Measurements from ENCODE around the gene TMEM178B. TPM values are rescaled to one million over a fixed set of nuclear protein-coding genes. Genes with fewer than 3 reads are reported as not detected.

Gene TMEM178B
- total RNA-seq, 4 donors from 2014 or later, result 0.15 to 1.2 (median 0.58) TPM

GRCh38 chr7:141528399-141528798, 454.5 kb downstream of the TMEM178B start:
- H3K4me3 ChIP-seq (ENCODE audit: low read depth, poor library complexity, severe bottlenecking), result no peak overlapping the region
- DNase-seq (ENCODE audit: low spot score in 2 of 2), result no peak
- 92 to 94% methylated on average over 3 of the region's 3 CpGs for WGBS, 2 donors
- intact Hi-C loops (cut with DNase I; ENCODE audit: low total_unique reads), result no loop called here
- TF ChIP-seq, protein P1, sequence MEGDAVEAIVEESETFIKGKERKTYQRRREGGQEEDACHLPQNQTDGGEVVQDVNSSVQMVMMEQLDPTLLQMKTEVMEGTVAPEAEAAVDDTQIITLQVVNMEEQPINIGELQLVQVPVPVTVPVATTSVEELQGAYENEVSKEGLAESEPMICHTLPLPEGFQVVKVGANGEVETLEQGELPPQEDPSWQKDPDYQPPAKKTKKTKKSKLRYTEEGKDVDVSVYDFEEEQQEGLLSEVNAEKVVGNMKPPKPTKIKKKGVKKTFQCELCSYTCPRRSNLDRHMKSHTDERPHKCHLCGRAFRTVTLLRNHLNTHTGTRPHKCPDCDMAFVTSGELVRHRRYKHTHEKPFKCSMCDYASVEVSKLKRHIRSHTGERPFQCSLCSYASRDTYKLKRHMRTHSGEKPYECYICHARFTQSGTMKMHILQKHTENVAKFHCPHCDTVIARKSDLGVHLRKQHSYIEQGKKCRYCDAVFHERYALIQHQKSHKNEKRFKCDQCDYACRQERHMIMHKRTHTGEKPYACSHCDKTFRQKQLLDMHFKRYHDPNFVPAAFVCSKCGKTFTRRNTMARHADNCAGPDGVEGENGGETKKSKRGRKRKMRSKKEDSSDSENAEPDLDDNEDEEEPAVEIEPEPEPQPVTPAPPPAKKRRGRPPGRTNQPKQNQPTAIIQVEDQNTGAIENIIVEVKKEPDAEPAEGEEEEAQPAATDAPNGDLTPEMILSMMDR (IDR thresholded peaks at IDR 0.05), result no peak
- no peak for TF ChIP-seq POLR2A (IDR thresholded peaks at IDR 0.05)

Other genes with a start within 250 kb of the TMEM178B start
- gene BRAF, start 149.1 kb upstream of the TMEM178B start, total RNA-seq, result 10 to 100 TPM; 36.5 to 59.6 (median 45.4) TPM
- gene MRPS33, start 59.1 kb upstream of the TMEM178B start, total RNA-seq, result 10 to 100 TPM; 10.1 to 24.1 (median 19.7) TPM

All from lower leg skin (tissue), 4 donors.